ENCODE measurements around the gene DGCR2. TPM values are rescaled to one million over a fixed set of nuclear protein-coding genes. Genes with fewer than 3 reads are reported as not detected.

Gene DGCR2
- total and polyA plus RNA-seq, 2 donors (not counting 1 experiment from before 2014, with no cell fraction given) = 34.3 to 39.5 TPM

DNA sequence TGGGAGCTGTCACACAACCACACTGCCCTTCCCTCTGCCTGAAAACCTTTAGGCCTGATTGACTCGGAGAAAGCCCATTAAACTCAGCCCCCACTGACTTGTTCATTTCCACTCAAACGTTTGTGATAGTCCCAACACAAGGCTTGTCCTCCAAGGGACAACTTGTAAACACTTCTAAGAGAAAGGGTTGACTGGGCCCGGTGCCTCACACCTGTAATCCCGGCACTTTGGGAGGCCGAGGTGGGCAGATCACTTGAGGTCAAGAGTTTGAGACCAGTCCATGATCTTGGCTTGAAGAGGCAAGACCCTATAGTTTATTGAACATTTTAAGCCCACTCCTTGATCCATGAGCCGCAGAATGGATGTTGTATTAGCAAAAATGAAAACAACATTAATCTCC is 122.8 kb downstream of the DGCR2 start:
- no peak for TF ChIP-seq EZH2 (IDR thresholded peaks at IDR 0.05; ENCODE audit: low read length, missing control alignments)
- TF ChIP-seq, protein P1, sequence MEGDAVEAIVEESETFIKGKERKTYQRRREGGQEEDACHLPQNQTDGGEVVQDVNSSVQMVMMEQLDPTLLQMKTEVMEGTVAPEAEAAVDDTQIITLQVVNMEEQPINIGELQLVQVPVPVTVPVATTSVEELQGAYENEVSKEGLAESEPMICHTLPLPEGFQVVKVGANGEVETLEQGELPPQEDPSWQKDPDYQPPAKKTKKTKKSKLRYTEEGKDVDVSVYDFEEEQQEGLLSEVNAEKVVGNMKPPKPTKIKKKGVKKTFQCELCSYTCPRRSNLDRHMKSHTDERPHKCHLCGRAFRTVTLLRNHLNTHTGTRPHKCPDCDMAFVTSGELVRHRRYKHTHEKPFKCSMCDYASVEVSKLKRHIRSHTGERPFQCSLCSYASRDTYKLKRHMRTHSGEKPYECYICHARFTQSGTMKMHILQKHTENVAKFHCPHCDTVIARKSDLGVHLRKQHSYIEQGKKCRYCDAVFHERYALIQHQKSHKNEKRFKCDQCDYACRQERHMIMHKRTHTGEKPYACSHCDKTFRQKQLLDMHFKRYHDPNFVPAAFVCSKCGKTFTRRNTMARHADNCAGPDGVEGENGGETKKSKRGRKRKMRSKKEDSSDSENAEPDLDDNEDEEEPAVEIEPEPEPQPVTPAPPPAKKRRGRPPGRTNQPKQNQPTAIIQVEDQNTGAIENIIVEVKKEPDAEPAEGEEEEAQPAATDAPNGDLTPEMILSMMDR (conservative IDR thresholded peaks at IDR 0.05 in 1 of 2, IDR thresholded peaks at IDR 0.05 in 1 of 2; ENCODE audit: low read depth in 1 of 2, low read length in 2 of 2) = no peak
- DNase-seq (ENCODE audit: low read depth in 2 of 2) = no peak

DNA sequence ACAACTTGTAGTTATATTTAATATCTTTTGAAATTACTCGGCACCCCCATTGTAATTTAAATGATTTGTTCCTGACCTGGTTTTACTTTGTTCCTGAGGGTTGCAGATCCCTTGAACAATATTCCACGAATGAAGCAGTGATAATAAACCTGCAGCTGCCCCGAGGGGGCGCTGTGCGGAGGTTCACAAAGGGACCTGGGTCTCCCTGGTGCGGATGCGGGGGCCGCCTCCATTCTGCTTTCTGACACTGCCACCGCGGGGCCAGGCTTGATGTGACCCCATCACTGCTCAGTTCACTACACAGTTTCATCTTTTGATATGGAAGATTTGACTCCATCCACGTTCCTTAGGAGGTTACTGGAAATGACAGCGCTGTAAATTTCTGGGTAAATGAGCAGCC is 123.2 kb downstream of the DGCR2 start:
- H3K4me1 ChIP-seq (ENCODE audit: control insufficient read depth, extremely low read depth, insufficient read depth, low read length) = no peaks in the 10 kb centered on the region
- H3K36me3 ChIP-seq (ENCODE audit: control insufficient read depth, insufficient read depth, low read length) = no peaks in the 10 kb centered on the region
- DNase-seq (ENCODE audit: low read depth in 2 of 2) = no peak
- H2AFZ ChIP-seq (ENCODE audit: low read length) = no peak overlapping the region
- H3K4me2 ChIP-seq (ENCODE audit: extremely low read depth, insufficient read depth, low read length) = no peak overlapping the region
- H3K27me3 ChIP-seq (ENCODE audit: control insufficient read depth, insufficient read depth, low read length) = peaks cover 6% of the 10 kb centered on the region
- H3K9me3 ChIP-seq (ENCODE audit: control insufficient read depth, insufficient read depth, low read depth, low read length) = no peaks in the 10 kb centered on the region
- H3K79me2 ChIP-seq (ENCODE audit: control insufficient read depth, insufficient read depth, low read length) = no peaks in the 10 kb centered on the region
- H3K27ac ChIP-seq (ENCODE audit: insufficient read depth, low read length) = no peak overlapping the region
- H3K4me3 ChIP-seq (replicated peaks in 1 of 4; ENCODE audit: control extremely low read depth in 1 of 4, insufficient read depth in 1 of 4, low read depth in 3 of 4, low read length in 4 of 4) = no peak overlapping the region
- TF ChIP-seq EZH2 (IDR thresholded peaks at IDR 0.05; ENCODE audit: low read length, missing control alignments) = no peak
- TF ChIP-seq, protein P1 (conservative IDR thresholded peaks at IDR 0.05 in 1 of 2, IDR thresholded peaks at IDR 0.05 in 1 of 2; ENCODE audit: low read depth in 1 of 2, low read length in 2 of 2) = no peak
- H3K9ac ChIP-seq (ENCODE audit: insufficient read depth, low read length) = no peak overlapping the region
- H4K20me1 ChIP-seq (ENCODE audit: control insufficient read depth, extremely low read depth, insufficient read depth, low read length) = no peaks in the 10 kb centered on the region

More for the DNA sequence above, 122.8 kb downstream of the DGCR2 start:
- H4K20me1 ChIP-seq (ENCODE audit: control insufficient read depth, extremely low read depth, insufficient read depth, low read length) = no peaks in the 10 kb centered on the region
- no peaks in the 10 kb centered on the region for H3K79me2 ChIP-seq (ENCODE audit: control insufficient read depth, insufficient read depth, low read length)
- H3K4me2 ChIP-seq (ENCODE audit: extremely low read depth, insufficient read depth, low read length) = no peak overlapping the region
- H3K27ac ChIP-seq (ENCODE audit: insufficient read depth, low read length) = no peak overlapping the region
- H3K4me3 ChIP-seq (replicated peaks in 1 of 4; ENCODE audit: control extremely low read depth in 1 of 4, insufficient read depth in 1 of 4, low read depth in 3 of 4, low read length in 4 of 4) = no peak overlapping the region
- no peaks in the 10 kb centered on the region for H3K4me1 ChIP-seq (ENCODE audit: control insufficient read depth, extremely low read depth, insufficient read depth, low read length)
- H3K27me3 ChIP-seq (ENCODE audit: control insufficient read depth, insufficient read depth, low read length) = peaks cover 6% of the 10 kb centered on the region
- H3K36me3 ChIP-seq (ENCODE audit: control insufficient read depth, insufficient read depth, low read length) = no peaks in the 10 kb centered on the region
- H2AFZ ChIP-seq (ENCODE audit: low read length) = no peak overlapping the region
- H3K9ac ChIP-seq (ENCODE audit: insufficient read depth, low read length) = no peak overlapping the region
- H3K9me3 ChIP-seq (ENCODE audit: control insufficient read depth, insufficient read depth, low read depth, low read length) = no peaks in the 10 kb centered on the region

DNA sequence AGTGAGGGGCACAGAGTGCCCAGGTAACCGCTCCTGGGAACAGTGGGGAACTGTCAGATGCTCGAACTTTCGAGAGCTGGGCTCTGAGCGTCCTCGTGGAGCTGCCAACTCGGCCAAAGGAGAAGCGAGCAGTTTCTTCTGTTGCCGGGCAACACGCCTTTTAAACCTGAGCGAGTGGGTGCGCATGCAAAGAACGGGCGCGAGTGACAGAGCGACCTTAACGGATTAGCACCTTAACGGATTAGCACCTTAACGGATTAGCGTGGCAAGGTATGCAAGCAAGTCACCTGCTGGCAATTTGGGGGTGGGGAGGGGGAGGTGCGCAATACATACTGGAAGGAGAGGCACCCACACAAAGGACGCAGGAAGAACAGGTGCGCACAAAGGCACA is 124.3 kb downstream of the DGCR2 start:
- H4K20me1 ChIP-seq (ENCODE audit: control insufficient read depth, extremely low read depth, insufficient read depth, low read length) = no peaks in the 10 kb centered on the region
- H3K4me3 ChIP-seq (replicated peaks in 1 of 4; ENCODE audit: control extremely low read depth in 1 of 4, insufficient read depth in 1 of 4, low read depth in 3 of 4, low read length in 4 of 4) = no peak overlapping the region
- no peaks in the 10 kb centered on the region for H3K4me1 ChIP-seq (ENCODE audit: control insufficient read depth, extremely low read depth, insufficient read depth, low read length)
- H3K79me2 ChIP-seq (ENCODE audit: control insufficient read depth, insufficient read depth, low read length) = no peaks in the 10 kb centered on the region
- peaks cover 6% of the 10 kb centered on the region for H3K27me3 ChIP-seq (ENCODE audit: control insufficient read depth, insufficient read depth, low read length)
- H2AFZ ChIP-seq (ENCODE audit: low read length) = no peak overlapping the region
- no peak overlapping the region for H3K4me2 ChIP-seq (ENCODE audit: extremely low read depth, insufficient read depth, low read length)
- no peaks in the 10 kb centered on the region for H3K9me3 ChIP-seq (ENCODE audit: control insufficient read depth, insufficient read depth, low read depth, low read length)
- H3K9ac ChIP-seq (ENCODE audit: insufficient read depth, low read length) = no peak overlapping the region
- H3K27ac ChIP-seq (ENCODE audit: insufficient read depth, low read length) = no peak overlapping the region
- H3K36me3 ChIP-seq (ENCODE audit: control insufficient read depth, insufficient read depth, low read length) = no peaks in the 10 kb centered on the region
- DNase-seq (ENCODE audit: low read depth in 2 of 2) = no peak
- TF ChIP-seq, protein P1 (conservative IDR thresholded peaks at IDR 0.05 in 1 of 2, IDR thresholded peaks at IDR 0.05 in 1 of 2; ENCODE audit: low read depth in 1 of 2, low read length in 2 of 2) = no peak
- TF ChIP-seq EZH2 (IDR thresholded peaks at IDR 0.05; ENCODE audit: low read length, missing control alignments) = no peak
